ENCODE data around the gene METTL24.
"Not testable (repeated sequence)": the region's sequence is repeated elsewhere in the genome, so short reads cannot be mapped to it uniquely, and the experiment has no call there.

The METTL24 gene

GRCh38 chr6:110332281-110332680 is 25.9 kb downstream of the METTL24 start:
- DNase-seq, result no peak

DNA sequence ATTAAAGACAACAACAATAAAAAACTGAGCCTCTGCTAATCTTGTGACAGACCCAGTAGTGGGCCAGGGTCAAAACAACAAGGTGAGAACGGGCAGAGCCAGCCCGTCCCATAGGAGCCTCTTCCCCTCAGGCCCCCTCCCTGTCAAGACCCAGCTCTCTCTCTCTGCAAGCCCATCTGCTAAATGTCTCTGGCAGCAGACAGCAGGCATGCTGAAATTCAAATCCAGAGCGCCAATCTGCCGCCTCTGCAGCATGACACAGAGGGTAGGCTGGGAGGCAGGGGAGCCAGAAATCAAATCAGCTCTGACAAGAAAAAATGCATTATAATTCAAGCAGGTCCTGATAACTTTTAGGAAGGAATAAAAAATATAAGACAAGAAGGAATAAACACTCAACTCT is 26.3 kb downstream of the METTL24 start:
- DNase-seq, result peak in 1 of 2 experiments; percentile 10

DNA sequence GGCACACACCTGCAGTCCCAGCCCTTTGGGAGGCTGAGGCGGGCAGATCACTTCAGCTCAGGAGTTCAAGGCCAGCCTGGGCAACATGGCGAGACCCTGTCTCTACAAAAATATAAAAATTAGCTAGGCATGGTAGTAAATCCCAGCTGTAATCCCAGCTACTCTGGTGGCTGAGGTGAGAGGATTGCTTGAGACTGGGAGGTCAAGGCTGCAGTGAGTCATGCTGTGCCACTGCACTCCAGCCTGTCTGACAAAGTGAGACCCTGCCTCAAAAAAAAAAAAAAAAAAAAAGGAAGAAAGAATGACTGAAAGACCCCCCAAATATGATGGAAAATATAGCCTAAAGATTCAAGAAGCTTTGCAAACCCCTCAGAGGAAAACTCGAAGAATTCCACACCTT is 26.8 kb downstream of the METTL24 start:
- DNase-seq, result no peak

DNA sequence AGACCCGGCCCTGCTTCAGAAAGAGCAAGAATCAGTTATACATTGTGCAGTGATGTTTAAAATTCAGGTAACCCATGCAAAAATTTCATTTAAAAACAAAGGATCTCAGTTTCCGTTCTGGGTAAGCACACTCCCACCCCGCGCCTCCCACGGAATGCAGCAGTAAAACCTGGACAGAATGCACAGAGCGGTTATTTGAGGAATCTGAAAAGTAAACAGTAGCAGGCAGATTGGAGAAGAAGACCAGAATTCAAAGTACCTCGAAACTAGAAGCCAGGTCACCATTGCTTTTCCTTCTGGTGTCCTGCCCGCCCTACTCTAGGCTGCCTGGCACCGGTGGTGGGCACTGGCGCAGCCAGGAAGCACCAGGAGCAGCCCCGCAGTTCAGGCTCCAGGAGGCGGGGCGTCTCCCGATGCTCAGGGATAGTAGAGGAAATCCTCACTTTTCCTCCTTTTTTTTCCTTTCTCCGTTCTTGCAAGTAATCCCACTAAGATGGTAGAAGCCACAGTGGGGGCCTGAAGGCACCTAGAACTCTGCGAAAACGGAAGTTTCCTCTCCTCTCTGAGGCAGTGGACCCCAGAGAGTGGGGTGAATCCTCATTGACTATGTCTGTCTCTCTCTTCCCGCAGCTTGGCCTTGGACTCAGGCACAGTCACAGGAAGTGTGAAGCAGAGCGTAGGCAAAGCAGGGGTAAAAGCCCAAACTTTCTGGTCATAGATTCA is 28.3 kb downstream of the METTL24 start:
- DNase-seq, result no peak

GRCh38 chr6:110329348-110329713 is 28.8 kb downstream of the METTL24 start:
- no peak for DNase-seq

- DNase-seq, result no peak
Observed at GRCh38 chr6:110328259-110328658, 29.9 kb downstream of the METTL24 start.

- DNase-seq, result no peak
Observed at GRCh38 chr6:110327391-110327790, 30.8 kb downstream of the METTL24 start.

GRCh38 chr6:110326609-110327008 is 31.5 kb downstream of the METTL24 start:
- no peak for DNase-seq

GRCh38 chr6:110326057-110326456 is 32.1 kb downstream of the METTL24 start:
- no peak for DNase-seq

- no peak for DNase-seq
Observed at GRCh38 chr6:110325197-110325596, 33.0 kb downstream of the METTL24 start.

GRCh38 chr6:110324548-110324947 is 33.6 kb downstream of the METTL24 start:
- DNase-seq, result no peak

DNA sequence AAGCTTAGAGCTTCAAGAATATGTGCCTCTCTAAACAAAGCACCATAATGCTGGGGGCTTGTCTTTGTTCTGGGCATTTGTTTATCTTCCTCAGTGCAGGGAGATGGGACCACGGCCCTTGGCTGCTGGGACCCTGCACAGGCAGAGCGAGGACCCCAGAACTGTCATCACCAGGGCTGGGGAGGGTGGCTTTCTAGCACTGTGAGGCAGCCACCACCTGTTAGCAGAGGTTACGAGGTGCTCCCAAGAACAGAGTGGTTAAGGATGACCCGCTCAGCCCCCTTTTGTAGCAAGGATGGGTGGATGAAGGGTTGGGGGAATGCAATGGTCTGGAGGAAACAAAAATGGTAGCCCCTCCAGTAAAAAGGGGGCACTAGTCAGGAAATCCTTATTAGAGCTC is 34.9 kb downstream of the METTL24 start:
- no peak for DNase-seq

DNA sequence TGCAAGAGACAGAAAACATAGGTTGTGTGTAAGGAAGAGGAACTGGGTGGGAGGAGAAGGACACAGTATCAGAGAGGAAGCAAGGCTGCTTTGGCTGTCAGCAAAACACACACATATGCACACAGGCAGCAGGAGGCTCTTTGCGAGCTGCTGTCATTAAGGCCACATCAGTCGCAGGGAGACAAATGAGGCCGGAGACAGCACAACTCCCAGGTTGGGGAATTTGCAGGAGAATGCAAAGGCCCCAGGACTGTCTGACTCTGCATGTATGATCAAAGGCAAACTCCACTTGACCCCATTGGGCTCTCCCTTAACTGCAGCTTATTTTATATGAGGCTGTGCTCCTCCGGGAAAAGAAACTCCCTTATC is 35.3 kb downstream of the METTL24 start:
- DNase-seq, result no peak

GRCh38 chr6:110322151-110322873 is 35.8 kb downstream of the METTL24 start:
- DNase-seq, result no peak

GRCh38 chr6:110320307-110320706 is 37.8 kb downstream of the METTL24 start:
- no peak for DNase-seq

DNA sequence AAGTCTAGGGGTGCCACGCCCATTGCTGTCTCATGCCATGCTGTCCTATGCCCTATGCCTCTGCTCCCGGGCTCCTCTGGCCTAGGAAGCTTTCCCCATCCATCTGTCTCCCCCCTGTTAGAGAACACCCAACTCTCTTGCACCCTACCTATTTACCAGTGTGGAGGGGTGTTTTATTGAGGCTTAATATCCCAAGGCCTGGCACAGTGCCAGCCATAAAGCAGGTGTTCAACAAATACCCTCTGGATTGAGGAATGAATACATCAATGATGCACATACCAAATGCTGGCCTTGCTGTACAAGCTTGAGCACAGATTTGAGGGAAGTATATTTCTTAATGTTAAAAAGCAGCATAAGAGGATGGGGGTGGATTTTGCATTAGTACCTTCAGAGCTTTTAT is 38.3 kb downstream of the METTL24 start:
- DNase-seq, result no peak

DNA sequence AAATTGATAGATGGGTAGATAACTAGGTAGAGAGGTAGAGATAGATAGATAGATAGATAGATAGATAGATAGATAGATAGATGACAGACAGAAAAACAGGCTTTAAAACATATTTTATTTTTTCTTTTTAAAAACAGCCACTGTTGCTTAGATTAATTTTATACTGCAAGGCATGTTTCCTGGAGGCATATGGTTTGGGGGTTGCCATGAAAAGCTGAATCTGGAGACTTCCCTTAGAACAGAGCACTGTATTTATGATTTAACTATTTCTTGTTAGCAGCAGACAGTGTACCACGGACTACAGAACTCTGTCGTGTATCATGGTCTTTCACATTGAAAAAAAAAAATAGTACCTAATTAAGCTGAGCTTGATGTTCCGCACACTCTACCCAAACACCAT is 38.8 kb downstream of the METTL24 start:
- no peak for DNase-seq

- DNase-seq, result no peak
Observed at GRCh38 chr6:110318971-110319370, 39.2 kb downstream of the METTL24 start.

GRCh38 chr6:110317646-110318045 is 40.5 kb downstream of the METTL24 start:
- no peak for DNase-seq

- DNase-seq, result no peak
Observed at GRCh38 chr6:110317189-110317588, 41.0 kb downstream of the METTL24 start.

- DNase-seq, result no peak
Observed at GRCh38 chr6:110315869-110316398, 42.2 kb downstream of the METTL24 start.

DNA sequence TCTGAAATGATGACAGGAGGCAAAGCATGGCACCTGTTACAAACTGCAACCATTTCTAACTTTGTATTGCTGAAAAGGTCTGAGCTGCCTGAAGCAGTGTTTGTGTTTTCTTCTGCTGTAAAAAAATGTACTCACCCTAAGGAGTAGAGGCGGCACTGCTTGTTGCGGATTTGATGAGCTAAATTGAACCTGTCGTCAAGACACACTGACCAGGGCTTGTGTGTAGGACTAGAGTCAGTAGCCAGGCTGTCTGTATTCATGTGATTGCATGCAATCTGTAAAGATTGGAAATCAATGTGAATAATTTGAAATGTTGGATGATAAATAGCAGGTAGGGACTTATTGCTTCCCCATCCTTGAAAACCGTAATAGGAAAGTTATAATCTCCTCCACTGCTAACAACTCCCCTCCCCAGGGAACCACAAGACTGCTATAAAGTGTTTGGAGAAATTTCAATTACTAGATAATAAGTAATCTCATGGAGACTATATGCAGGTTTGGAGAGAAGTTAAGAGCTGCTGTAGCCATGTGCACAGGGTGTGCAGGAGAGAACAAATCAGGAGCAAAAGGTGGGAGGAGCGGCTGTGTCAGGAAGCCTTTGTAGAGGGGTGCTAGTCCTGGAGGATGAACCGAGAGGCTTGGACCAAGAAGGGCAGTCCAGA is 42.8 kb downstream of the METTL24 start:
- DNase-seq, result no peak

DNA sequence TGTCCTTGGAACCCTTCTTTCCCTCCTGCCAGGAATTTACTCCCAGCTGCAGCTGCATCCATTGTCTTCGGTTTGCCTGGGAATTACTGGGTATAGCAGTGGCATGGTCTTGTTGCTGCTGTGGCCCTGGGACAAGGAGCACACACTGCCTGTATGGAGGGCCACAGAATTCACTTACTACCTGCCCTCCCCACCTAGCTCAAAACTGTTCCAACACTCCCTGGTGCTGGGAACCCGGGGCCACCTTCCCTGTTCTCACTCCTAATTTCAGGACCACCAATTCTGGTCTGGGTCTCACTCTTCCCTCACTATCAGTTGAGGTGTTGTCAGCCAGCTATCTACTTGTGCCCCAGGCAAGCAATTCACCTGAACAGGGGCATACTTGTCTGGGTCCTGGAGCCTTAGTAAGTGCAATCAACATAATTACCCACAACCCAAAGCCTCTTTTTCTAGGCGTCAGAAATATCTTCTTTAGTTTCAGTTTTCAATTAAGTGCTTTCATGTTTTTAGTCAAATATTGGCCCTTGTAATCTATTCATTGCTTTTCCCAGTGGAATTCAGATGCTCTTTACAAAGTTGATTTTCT is 47.2 kb downstream of the METTL24 start:
- DNase-seq, result no peak

DNA sequence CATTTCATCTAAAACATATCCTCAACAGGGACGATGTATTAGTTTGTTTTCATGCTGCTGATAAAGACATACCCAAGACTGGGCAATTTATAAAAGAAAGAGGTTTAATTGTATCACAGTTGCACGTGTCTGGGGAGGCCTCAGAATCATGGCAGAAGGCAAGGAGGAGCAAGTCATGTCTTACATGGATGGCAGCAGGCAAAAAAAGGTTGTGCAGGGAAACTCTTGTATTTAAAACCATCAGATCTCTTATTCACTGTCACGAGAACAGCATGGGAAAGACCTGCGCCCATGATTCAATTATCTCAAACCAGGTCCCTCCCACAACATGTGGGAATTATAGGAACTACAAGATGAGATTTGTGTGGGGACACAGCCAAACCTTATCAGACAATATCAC is 48.7 kb downstream of the METTL24 start:
- not testable (repeated sequence) for DNase-seq
